Activated CD8-positive, alpha-beta memory T cell treated with anti-CD3 and anti-CD28 coated beads for 36 hours (primary cell): ENCODE results near the gene SHOC1. TPM values are rescaled to one million over a fixed set of nuclear protein-coding genes. Genes with fewer than 3 reads are reported as not detected.

Experiments used
- total RNA-seq, 2 experiments: library from RNA; stranded (reverse); gene quantifications; one replicate each; pipeline ENCODE4 v1.2.3, GENCODE V29; 2021

The SHOC1 gene
- total RNA-seq, 2 experiments from 2014 or later = not detected

Other genes with a start within 250 kb of the SHOC1 start
- gene PTGR1, start 195.3 kb downstream of the SHOC1 start, total RNA-seq = under 1 TPM; 0.61 to 0.94 TPM
- gene DNAJC25, start 163.6 kb downstream of the SHOC1 start, total RNA-seq = 1 to 10 TPM; 7.6 to 7.9 TPM
- gene GNG10, start 133.3 kb downstream of the SHOC1 start, total RNA-seq = 10 to 100 TPM; 26.2 to 26.4 TPM
- 10 to 100 TPM; 28.4 to 29.7 TPM for gene UGCG, start 101.9 kb upstream of the SHOC1 start, total RNA-seq